HS-27A (cell line): ENCODE results near the gene HAPSTR1.
"Not testable (repeated sequence)": the region's sequence is repeated elsewhere in the genome, so short reads cannot be mapped to it uniquely, and the experiment has no call there.

ENCODE experiments used
- DNase-seq: peaks from one replicate; pipeline ENCODE4 v3.0.0-alpha.2; 2012; ENCODE audit warnings: low read depth, missing footprints

Gene HAPSTR1

GRCh38 chr16:9072806-9073341, 18.6 kb upstream of the HAPSTR1 start:
- no peak for DNase-seq

- DNase-seq, result no peak
Measured at GRCh38 chr16:9075299-9076071, 16.0 kb upstream of the HAPSTR1 start.

- DNase-seq, result no peak
Measured at GRCh38 chr16:9077091-9077809, 14.2 kb upstream of the HAPSTR1 start.

- DNase-seq, result not testable (repeated sequence)
Measured at GRCh38 chr16:9078467-9079429, 12.7 kb upstream of the HAPSTR1 start.

GRCh38 chr16:9079430-9079812, 12.0 kb upstream of the HAPSTR1 start:
- no peak for DNase-seq

GRCh38 chr16:9081158-9081557, 10.3 kb upstream of the HAPSTR1 start:
- DNase-seq, result no peak

- DNase-seq, result no peak
Measured at GRCh38 chr16:9081843-9082242, 9.6 kb upstream of the HAPSTR1 start.

- no peak for DNase-seq
Measured at GRCh38 chr16:9082422-9082821, 9.0 kb upstream of the HAPSTR1 start.

GRCh38 chr16:9087733-9088132, 3.7 kb upstream of the HAPSTR1 start:
- not testable (repeated sequence) for DNase-seq

- DNase-seq, result no peak
Measured at GRCh38 chr16:9088848-9089247, 2.6 kb upstream of the HAPSTR1 start.

- no peak for DNase-seq
Measured at GRCh38 chr16:9089660-9090059, 1.8 kb upstream of the HAPSTR1 start.

GRCh38 chr16:9090101-9090959, 1.1 kb upstream of the HAPSTR1 start:
- DNase-seq, result no peak

- no peak for DNase-seq
Measured at GRCh38 chr16:9091867-9092281, 430 bp downstream of the HAPSTR1 start.

GRCh38 chr16:9092282-9092977, 986 bp downstream of the HAPSTR1 start:
- DNase-seq, result no peak

GRCh38 chr16:9092978-9093344, 1.5 kb downstream of the HAPSTR1 start:
- no peak for DNase-seq

GRCh38 chr16:9094011-9094846, 2.8 kb downstream of the HAPSTR1 start:
- no peak for DNase-seq

- DNase-seq, result no peak
Measured at GRCh38 chr16:9095171-9095570, 3.7 kb downstream of the HAPSTR1 start.

GRCh38 chr16:9095656-9096397, 4.4 kb downstream of the HAPSTR1 start:
- DNase-seq, result no peak

- no peak for DNase-seq
Measured at GRCh38 chr16:9096416-9096952, 5.0 kb downstream of the HAPSTR1 start.
